D721Med (cell line): ENCODE measurements around the gene OBP2B.
"Not testable (repeated sequence)": the region's sequence is repeated elsewhere in the genome, so short reads cannot be mapped to it uniquely, and the experiment has no call there.

Experiments
- DNase-seq: peaks from one replicate; pipeline ENCODE4 v3.0.0; 2011; ENCODE audit warnings: low spot score; ENCODE audit not compliant: insufficient read length
- FAIRE-seq: peaks from 2 replicates; lab custom pipeline; 2011; peaks lifted over from hg19 to GRCh38; lab: Jason Lieb, UNC
- TF ChIP-seq, protein P1 (sequence below): IDR thresholded peaks from 2 replicates; pipeline ENCODE4 v1.5.1; 2012; ENCODE audit warnings: mild to moderate bottlenecking, control low read depth; ENCODE audit not compliant: insufficient read depth; ENCODE audit errors: missing control alignments

Gene OBP2B

DNA sequence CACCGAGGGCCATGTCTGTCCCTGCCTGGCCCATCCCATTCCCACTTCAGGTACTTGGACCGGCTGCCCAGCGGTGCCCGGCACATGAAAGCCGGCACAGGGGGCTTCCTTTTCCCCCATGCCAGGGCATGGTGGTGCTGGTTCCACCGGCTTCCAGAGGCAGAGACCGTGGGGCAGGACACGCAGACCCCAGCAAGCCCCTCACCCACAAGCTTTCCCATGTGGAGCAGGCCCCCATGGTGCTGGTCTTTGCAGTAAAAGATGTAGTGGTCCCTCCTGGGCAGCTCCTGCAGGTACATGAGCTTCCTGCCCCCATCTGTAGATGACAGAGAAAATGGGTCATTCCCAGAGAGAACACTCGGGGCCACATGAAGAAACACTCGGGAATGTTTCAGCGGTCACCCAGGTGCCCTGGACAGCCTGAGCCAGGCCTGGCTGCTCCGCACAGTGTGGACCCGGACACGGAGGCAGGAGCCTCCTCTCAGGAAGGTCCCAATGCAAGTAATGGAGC, 2.0 kb downstream of the OBP2B start:
- no peak for FAIRE-seq
- DNase-seq = no peak
- TF ChIP-seq, protein P1, sequence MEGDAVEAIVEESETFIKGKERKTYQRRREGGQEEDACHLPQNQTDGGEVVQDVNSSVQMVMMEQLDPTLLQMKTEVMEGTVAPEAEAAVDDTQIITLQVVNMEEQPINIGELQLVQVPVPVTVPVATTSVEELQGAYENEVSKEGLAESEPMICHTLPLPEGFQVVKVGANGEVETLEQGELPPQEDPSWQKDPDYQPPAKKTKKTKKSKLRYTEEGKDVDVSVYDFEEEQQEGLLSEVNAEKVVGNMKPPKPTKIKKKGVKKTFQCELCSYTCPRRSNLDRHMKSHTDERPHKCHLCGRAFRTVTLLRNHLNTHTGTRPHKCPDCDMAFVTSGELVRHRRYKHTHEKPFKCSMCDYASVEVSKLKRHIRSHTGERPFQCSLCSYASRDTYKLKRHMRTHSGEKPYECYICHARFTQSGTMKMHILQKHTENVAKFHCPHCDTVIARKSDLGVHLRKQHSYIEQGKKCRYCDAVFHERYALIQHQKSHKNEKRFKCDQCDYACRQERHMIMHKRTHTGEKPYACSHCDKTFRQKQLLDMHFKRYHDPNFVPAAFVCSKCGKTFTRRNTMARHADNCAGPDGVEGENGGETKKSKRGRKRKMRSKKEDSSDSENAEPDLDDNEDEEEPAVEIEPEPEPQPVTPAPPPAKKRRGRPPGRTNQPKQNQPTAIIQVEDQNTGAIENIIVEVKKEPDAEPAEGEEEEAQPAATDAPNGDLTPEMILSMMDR = no peak

DNA sequence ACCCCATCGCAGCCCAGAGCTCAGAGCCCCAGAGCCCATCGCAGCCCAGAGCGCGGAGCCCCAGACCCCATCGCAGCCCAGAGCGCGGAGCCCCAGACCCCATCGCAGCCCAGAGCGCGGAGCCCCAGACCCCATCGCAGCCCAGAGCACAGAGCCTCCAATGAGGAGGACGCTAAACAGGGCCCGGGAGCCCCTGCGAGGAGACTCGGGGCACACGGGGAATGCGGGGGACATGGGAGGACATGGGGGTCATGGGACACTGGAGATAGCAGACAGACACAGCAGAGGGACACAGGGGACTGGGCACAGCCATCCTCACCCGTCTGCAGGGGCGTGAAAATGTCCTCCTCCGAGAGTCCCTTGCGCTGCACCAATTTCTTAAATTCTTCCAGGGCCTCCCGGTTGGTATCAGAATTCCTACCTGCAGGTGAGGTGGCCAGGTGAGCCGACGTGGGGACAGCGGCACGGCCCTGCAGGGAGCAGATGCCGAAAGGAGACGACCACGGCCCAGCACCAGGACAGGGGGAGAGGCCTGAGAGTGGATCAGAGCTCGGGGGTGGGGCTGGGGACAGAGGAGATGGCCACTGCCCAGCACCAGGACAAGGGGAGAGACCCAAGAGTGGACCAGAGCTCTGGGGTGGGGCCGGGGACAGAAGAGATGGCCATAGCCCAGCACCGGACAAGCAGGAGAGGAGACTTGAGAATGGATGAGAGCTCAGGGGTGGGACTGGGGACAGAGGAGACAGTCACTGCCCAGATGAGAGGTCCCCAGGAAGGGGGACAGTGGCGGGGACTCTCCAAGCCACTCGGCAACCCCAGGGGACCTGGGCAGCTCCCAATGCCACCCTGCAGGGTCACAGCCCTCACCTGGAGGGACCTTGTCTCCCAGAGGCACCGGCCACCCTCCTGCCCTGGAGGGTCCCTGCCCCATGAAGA, 2.8 kb downstream of the OBP2B start:
- DNase-seq (no peak), FAIRE-seq (no peak)
- TF ChIP-seq, protein P1 = no peak

DNA sequence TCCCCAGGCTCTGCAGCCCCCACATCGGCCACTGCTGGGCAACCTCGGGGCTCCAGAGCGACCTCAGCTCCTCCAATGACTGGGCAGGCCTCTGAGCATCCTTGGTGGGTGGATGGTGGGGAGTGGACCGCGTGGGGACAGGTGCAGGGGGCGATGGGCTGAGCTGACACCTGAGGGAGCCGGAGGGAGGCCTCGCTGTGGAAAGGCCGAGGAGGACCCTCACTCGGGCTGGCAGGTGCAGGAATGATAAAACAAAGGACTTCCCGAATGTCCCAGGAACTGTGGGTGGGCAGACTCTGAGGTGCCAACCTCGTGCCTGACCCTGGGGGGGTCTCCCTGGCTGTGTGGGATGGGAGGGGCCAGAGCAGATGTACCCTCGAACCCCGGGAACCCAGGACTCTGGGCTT, 3.6 kb downstream of the OBP2B start:
- not testable (repeated sequence) for FAIRE-seq, DNase-seq

DNA sequence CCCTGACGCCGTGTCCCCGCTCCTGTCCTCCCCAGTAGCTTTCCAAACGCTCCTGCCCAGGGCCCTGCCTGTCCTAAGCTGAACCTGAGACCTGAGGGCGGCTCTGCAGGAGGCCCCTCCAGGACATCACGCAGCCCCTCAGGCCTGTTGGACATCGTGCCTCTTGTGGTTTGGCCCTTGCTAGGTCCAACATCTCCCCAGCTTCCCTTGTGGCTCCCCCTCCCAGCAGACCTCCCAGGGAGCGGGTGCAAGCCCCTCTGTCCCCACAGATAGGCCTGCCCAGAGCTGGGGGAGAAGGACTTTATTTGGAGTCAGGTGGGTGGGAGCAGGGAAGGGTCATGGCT, 4.1 kb downstream of the OBP2B start:
- DNase-seq (no peak), FAIRE-seq (no peak)
- TF ChIP-seq, protein P1 = no peak

DNA sequence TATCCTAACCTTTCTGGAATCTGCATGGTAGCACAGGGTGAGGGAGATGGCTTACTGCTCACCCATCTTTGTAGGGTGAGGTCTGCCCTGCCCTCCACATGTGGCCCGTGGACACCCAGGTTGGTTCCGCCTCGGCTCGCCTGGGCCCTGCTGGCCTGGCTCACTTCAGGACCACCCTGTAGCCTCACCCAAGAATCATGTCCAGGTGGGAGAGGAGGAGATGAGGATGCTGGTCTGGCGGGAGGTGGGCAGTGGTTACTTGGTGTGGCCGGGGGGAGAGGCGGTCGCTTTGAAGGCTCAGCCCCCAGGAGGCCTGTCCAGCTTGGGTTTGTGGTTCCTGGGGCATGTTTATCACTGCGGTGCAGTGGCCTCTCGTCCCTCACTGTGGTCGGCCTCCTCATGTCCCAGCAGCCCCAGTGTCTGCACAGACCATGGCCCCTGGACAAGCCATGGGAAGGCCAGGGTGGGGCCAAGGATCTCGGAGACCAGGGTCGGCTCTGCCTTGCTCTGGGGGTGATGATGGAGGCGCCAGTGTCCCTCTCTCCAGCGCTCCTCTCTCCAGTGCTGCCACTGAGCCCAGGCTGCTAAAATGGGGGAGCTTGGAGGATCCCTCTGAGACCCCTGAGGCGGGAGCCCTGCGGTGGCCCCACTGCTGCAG, 4.6 kb downstream of the OBP2B start:
- TF ChIP-seq, protein P1 = no peak
- DNase-seq = no peak
- FAIRE-seq = no peak

DNA sequence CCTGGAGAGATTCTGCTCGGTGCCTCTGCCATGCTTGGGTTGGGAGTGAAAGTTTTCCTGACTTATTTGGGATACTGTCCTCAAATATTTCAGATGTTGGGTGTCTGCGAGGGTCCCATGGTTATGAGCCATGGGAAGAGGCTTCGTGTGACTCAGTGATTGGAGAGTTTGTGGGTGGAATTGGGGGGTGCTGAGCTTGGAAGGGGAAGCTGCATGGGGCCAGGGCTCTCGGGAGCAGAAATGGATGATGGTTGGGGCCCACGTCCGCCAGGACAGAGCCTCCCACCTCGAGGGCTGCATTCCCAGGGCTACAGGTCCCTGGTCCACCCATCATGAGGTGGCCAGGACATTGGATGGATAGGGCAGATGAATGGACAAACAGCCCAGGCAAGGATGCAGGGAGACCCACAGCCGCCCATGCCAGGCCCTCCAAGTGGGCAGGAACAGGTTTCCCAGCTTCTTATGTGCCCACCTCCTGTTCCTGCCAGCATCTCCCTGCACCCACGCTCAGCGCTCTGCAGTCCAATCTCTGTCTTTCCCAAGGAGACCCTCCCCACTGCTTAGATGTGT, 5.5 kb downstream of the OBP2B start:
- TF ChIP-seq, protein P1 = no peak
- FAIRE-seq (no peak), DNase-seq (no peak)

DNA sequence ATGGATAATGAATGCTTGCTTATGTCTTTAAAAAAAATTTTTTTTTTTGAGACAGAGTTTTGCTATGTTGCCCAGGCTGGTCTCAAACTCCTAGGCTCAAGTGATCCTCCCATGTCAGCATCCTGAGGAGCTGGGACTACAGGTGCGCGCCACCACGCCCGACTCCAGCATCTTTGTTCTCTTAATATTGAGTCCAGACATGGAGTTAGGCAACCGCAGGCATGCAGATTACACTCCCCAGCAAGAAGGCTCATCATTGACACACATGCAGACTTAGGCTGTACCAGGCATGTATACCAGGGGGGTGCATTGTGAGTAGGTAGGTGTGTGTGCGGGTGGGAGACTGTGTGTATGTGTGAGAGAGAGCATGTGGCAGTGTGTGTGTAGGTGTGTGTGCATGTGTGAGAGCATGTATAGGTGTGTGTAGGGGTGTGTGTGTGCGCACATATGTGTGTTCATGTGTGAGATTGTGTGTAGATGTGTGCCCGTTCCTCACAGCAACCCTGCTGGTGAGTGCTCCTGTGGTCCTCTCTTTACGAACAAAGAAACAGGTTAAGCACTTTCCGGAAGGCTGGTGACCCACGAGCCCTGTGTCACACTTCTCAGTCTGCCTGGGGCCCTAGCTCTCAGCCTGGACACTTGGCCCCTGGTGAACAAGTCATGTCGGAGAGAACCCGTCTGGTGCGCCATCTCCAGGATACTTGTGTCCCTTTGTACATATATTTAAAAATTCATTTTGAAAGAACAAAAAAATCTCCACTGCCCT, 6.2 kb downstream of the OBP2B start:
- DNase-seq (no peak), FAIRE-seq (no peak)
- TF ChIP-seq, protein P1 = no peak
